K562 (cell line): ENCODE measurements around the gene TSPAN18. TPM values are rescaled to one million over a fixed set of nuclear protein-coding genes. Genes with fewer than 3 reads are reported as not detected.

Source experiments
- ATAC-seq: fragments of 200-7000 bp; cut with Tn5 transposase; 3 replicates; pipeline ENCODE4 v1.9.1; 2020; ENCODE audit warnings: moderate library complexity
- BruUV-seq: library from RNA; stranded (reverse); fragments of 400-500 nt; replicated peaks from 2 replicates; lab custom pipeline; 2021; lab: Mats Ljungman, UMichigan
- CTCF ChIA-PET: fragments of 300-600 bp; formaldehyde crosslinking; extraction: SDS; loops from one replicate; lab custom pipeline; 2021; ENCODE audit warnings: low intra/inter-chr PET ratio; lab: Yijun Ruan, JAX
- POLR2A ChIA-PET: fragments of 300-600, 350-650 bp; sonication (Branson Sonifier 250); formaldehyde crosslinking; extraction: SDS; loops from one replicate; lab custom pipeline; 2021; ENCODE audit warnings: antibody characterized with exemption, inconsistent platforms; lab: Yijun Ruan, JAX
- DNase-seq, 4 experiments: peaks; one replicate each; pipeline versions ENCODE4 v3.0.0 to v3.0.0-alpha.2; 2011 to 2018; ENCODE audit warnings: low spot score in 3 of 4, mixed read lengths in 3 of 4; ENCODE audit errors: extremely low read depth in 1 of 4
- FAIRE-seq: peaks from 2 replicates; lab custom pipeline; 2011; peaks lifted over from hg19 to GRCh38; lab: Jason Lieb, UNC
- H2AFZ ChIP-seq: 2 replicates; pipeline ENCODE4 v1.6.0; 2011; ENCODE audit warnings: low read depth, low read length, control low read depth, inconsistent platforms
- H3K27ac ChIP-seq: fragments of 200-600 bp; 3 replicates; pipeline ENCODE4 v1.8.0; 2011; ENCODE audit warnings: low read depth, mild to moderate bottlenecking, control low read depth, inconsistent platforms, low read length, moderate library complexity, mixed read lengths; ENCODE audit errors: extremely low read depth
- H3K27me3 ChIP-seq, 2 experiments: fragments of 300-600 bp in 1 of 2; 2 replicates in 1 of 2; 3 replicates in 1 of 2; pipeline versions ENCODE4 v1.6.0 to v1.8.0; 2011; ENCODE audit warnings: inconsistent platforms in 2 of 2, low read length in 2 of 2, mild to moderate bottlenecking in 1 of 2, mixed read lengths in 1 of 2, moderate library complexity in 1 of 2; ENCODE audit not compliant: control insufficient read depth in 2 of 2, insufficient read depth in 2 of 2
- H3K36me3 ChIP-seq: fragments of 300-600 bp; 3 replicates; pipeline ENCODE4 v1.8.0; 2011; ENCODE audit warnings: mild to moderate bottlenecking, low read length, inconsistent platforms; ENCODE audit not compliant: control insufficient read depth, insufficient read depth
- H3K4me1 ChIP-seq, 2 experiments: fragments of 200-600 bp in 1 of 2; replicated peaks in 1 of 2; 2 replicates in 1 of 2; 3 replicates in 1 of 2; pipeline versions ENCODE4 v1.5.1 to v1.8.0; 2011; ENCODE audit warnings: inconsistent platforms in 2 of 2, low read length in 2 of 2, mild to moderate bottlenecking in 1 of 2, mixed read lengths in 1 of 2, moderate library complexity in 1 of 2; ENCODE audit not compliant: control insufficient read depth in 2 of 2, insufficient read depth in 2 of 2
- H3K4me2 ChIP-seq: 2 replicates; pipeline ENCODE4 v1.6.1; 2011; ENCODE audit warnings: low read length, control low read depth, inconsistent platforms, mixed read lengths; ENCODE audit not compliant: insufficient read depth
- H3K4me3 ChIP-seq: fragments of 200-600 bp; sonication (generic), shearing (Covaris generic); 2 replicates; pipeline ENCODE4 v1.5.1; 2016; ENCODE audit warnings: control low read depth, inconsistent platforms
- H3K79me2 ChIP-seq: fragments of 200-600 bp; 3 replicates; pipeline ENCODE4 v1.8.0; 2011; ENCODE audit warnings: low read length, inconsistent platforms; ENCODE audit not compliant: control insufficient read depth, insufficient read depth
- H3K9ac ChIP-seq, 2 experiments: 2 replicates each; pipeline versions ENCODE4 v1.6.0 to v1.6.1; 2011; ENCODE audit warnings: low read depth in 2 of 2, low read length in 2 of 2, control low read depth in 1 of 2, inconsistent platforms in 1 of 2, mild to moderate bottlenecking in 1 of 2, mixed read lengths in 1 of 2; ENCODE audit not compliant: insufficient read depth in 1 of 2
- H3K9me1 ChIP-seq: one replicate; pipeline ENCODE4 v1.6.0; 2011; ENCODE audit warnings: inconsistent platforms, mild to moderate bottlenecking, low read length, moderate library complexity; ENCODE audit not compliant: control insufficient read depth, insufficient read depth
- H3K9me3 ChIP-seq: replicated peaks from 2 replicates; pipeline ENCODE4 v1.5.1; 2011; ENCODE audit warnings: low read depth, low read length, inconsistent platforms; ENCODE audit not compliant: control insufficient read depth, insufficient read depth
- H4K20me1 ChIP-seq: replicated peaks from 2 replicates; pipeline ENCODE4 v1.6.1; 2011; ENCODE audit warnings: low read length, inconsistent platforms, mixed read lengths; ENCODE audit not compliant: control insufficient read depth, insufficient read depth
- BRD9 ChIP-seq: fragments of 450-650 bp; IDR thresholded peaks from 2 replicates; pipeline ENCODE4 v1.6.1; 2018; ENCODE audit warnings: low read depth; ENCODE audit not compliant: partially characterized antibody
- RBM25 ChIP-seq: fragments of 200-400 bp; formaldehyde crosslinking; IDR thresholded peaks from 2 replicates; pipeline ENCODE4 v1.6.1; 2018; ENCODE audit warnings: low read length, low read depth, moderate library complexity; ENCODE audit not compliant: severe bottlenecking
- ZFP36 ChIP-seq: fragments of 150-350 bp; IDR thresholded peaks from 2 replicates; pipeline ENCODE4 v1.6.1; 2018; ENCODE audit warnings: low read length, low read depth; ENCODE audit not compliant: partially characterized antibody
- WGBS: fragments of 100-300 bp; shearing (Covaris generic); methylation state at CpG from one replicate; pipeline ENCODE4 v1.1.6; 2016; ENCODE audit warnings: low coverage, mixed read lengths; ENCODE audit not compliant: insufficient coverage; ENCODE audit errors: missing lambda C conversion rate; 5-methylcytosine and 5-hydroxymethylcytosine counted together
- in situ Hi-C: fragments of 300-500 bp; cut with MboI; formaldehyde crosslinking; loops from 4 replicates; pipeline ENCODE4 v1.15.0; 2018; ENCODE audit warnings: inconsistent platforms, mixed read lengths
- intact Hi-C: fragments of 100-400 bp; cut with micrococcal nuclease; formaldehyde crosslinking; loops from 2 replicates; pipeline ENCODE4 v1.14.2; 2022
- polyA plus RNA-seq, 8 experiments: library from polyadenylated mRNA; depleted of rRNA in 4 of 8; stranded (reverse) in 5 of 8; unstranded in 3 of 8; fragments of >200 nt; fragmentation: Nextera tagmentation in 2 of 8; fragmentation: Illumina TruSeq in 1 of 8; extraction: Ambion mirVana in 2 of 8; extraction: Trizol in 1 of 8; gene quantifications; 2 replicates each; pipeline versions ENCODE4 v1.2.1 to v1.2.3, GENCODE V29; 2011 to 2014; ENCODE audit warnings: inconsistent platforms in 1 of 8, missing spikeins in 1 of 8
- total RNA-seq, 7 experiments: library from RNA; depleted of rRNA in 6 of 7; stranded (reverse); fragments of >200 nt in 6 of 7; fragmentation: Illumina TruSeq in 2 of 7; extraction: Trizol in 2 of 7; gene quantifications; 2 replicates each; pipeline versions ENCODE4 v1.2.1 to v1.2.3, GENCODE V29; 2011 to 2021; ENCODE audit warnings: low replicate concordance in 1 of 7

TSPAN18 gene
- total and polyA plus RNA-seq, 9 of the 15 experiments (the other 6 are each of a cell fraction or from before 2014, with no cell fraction given) = 0.17 to 0.35 (median 0.22) TPM; not detected in 4

- Histone ChIP-seq H3K9ac (no peak overlapping the region; a peak in 1 of 4 replicates), H3K4me3 (no peak overlapping the region), H3K79me2 (no peaks in the 10 kb centered on the region), H3K9me1 (no peaks in the 10 kb centered on the region)
- intact Hi-C loops = no loop called here
- CTCF ChIA-PET = interaction anchor here (0.5 kb wide), 1 partner anchor 1627 kb away, joined by 4 read pairs; no protein-coding TSS in a partner anchor
- TF ChIP-seq RBM25 = peak; percentile 61
- TF ChIP-seq BRD9 = no peak
- peak; percentile 88 for TF ChIP-seq ZFP36
- TF ChIP-seq, all 486 proteins: peak for 2
- POLR2A ChIA-PET = interaction anchor here (0.7 kb wide), 1 partner anchor 9 kb away, joined by 3 read pairs; no protein-coding TSS in a partner anchor
- no peak overlapping the region for H3K27ac ChIP-seq
- BruUV-seq = no TSS peak
- H3K36me3 ChIP-seq = no peaks in the 10 kb centered on the region
- FAIRE-seq (no peak), DNase-seq (no peak), ATAC-seq (no peak)
- no peaks in the 10 kb centered on the region; the same call in 1 of the 2 replicates for H3K9me3 ChIP-seq
- WGBS = 2% methylated on average over 7 of the region's 7 CpGs
- H3K4me2 ChIP-seq = no peak overlapping the region
- no peaks in the 10 kb centered on the region for H3K4me1 ChIP-seq
- H4K20me1 ChIP-seq = peaks cover 5% of the 10 kb centered on the region; the same call in 1 of the 2 replicates
- no peak overlapping the region for H2AFZ ChIP-seq
- in situ Hi-C loops = no loop called here
- H3K27me3 ChIP-seq = peaks cover 19 to 35% of the 10 kb centered on the region in 2 experiments; a peak in 4 of 5 replicates
Measured at GRCh38 chr11:44755556-44756523, 29.1 kb downstream of the TSPAN18 start.
